Mammary epithelial cell (primary cell): ENCODE data around the gene CCDC51.

Experiments
- CTCF ChIP-seq, 2 donors: IDR thresholded peaks in 1 of 2; conservative IDR thresholded peaks in 1 of 2; 2 replicates each; pipeline ENCODE4 v1.5.1; 2011 to 2012; ENCODE audit warnings: inconsistent platforms in 2 of 2, low read length in 2 of 2, mild to moderate bottlenecking in 2 of 2, control low read depth in 1 of 2, low read depth in 1 of 2; ENCODE audit not compliant: insufficient read depth in 1 of 2; ENCODE audit errors: extremely low read depth in 1 of 2
- EZH2 ChIP-seq: IDR thresholded peaks from 2 replicates; pipeline ENCODE4 v1.6.1; 2012; ENCODE audit warnings: low read length, inconsistent platforms, borderline replicate concordance

- TF ChIP-seq CTCF (conservative IDR thresholded peaks at IDR 0.05 in 1 of 2, IDR thresholded peaks at IDR 0.05 in 1 of 2; ENCODE audit: extremely low read depth in 1 of 2, insufficient read depth in 1 of 2, low read depth in 1 of 2, low read length in 2 of 2) (no peak), EZH2 (no peak)
Observed at GRCh38 chr3:48486952-48487351, 47.0 kb upstream of the CCDC51 start.
